Naive thymus-derived CD8-positive, alpha-beta T cell (primary cell): ENCODE data around the gene GMPPB. TPM values are rescaled to one million over a fixed set of nuclear protein-coding genes. Genes with fewer than 3 reads are reported as not detected.

Experiments
- ATAC-seq, 2 donors: fragments of 150-1000 bp; cut with Tn5 transposase in 1 of 2; sonication (Bioruptor Pico), chemical (Tn5 transposase) in 1 of 2; 1 replicate in 1 of 2; 2 replicates in 1 of 2; pipeline ENCODE4 v1.10.0; 2021; ENCODE audit warnings: mild to moderate bottlenecking in 2 of 2, moderate library complexity in 2 of 2
- POLR2A ChIA-PET: fragments of 350-600 bp; sonication (Branson Sonifier 250); formaldehyde crosslinking; loops from one replicate; lab custom pipeline; 2021; ENCODE audit warnings: antibody characterized with exemption; lab: Charles Lee
- DNase-seq, 10 donors: peaks; one replicate each; pipeline versions ENCODE4 v3.0.0 to v3.0.0-alpha.2; 2020 to 2022
- H3K27ac Mint-ChIP-seq, 10 donors: one replicate each; pipeline ENCODE4 v1.8.0; 2020 to 2022; ENCODE audit warnings: mild to moderate bottlenecking in 10 of 10, mixed read lengths in 10 of 10, moderate library complexity in 4 of 10, inconsistent platforms in 1 of 10
- H3K27me3 Mint-ChIP-seq, 5 donors: one replicate each; pipeline ENCODE4 v1.8.0; 2021 to 2022; ENCODE audit warnings: mixed read lengths in 5 of 5
- H3K36me3 Mint-ChIP-seq, 3 donors: one replicate each; pipeline ENCODE4 v1.8.0; 2020 to 2022; ENCODE audit warnings: mixed read lengths in 3 of 3, mild to moderate bottlenecking in 2 of 3, inconsistent platforms in 1 of 3
- H3K4me1 Mint-ChIP-seq, 4 donors: one replicate each; pipeline ENCODE4 v1.8.0; 2021 to 2022; ENCODE audit warnings: mixed read lengths in 4 of 4
- H3K4me3 Mint-ChIP-seq, 10 donors: one replicate each; pipeline ENCODE4 v1.8.0; 2020 to 2022; ENCODE audit warnings: mild to moderate bottlenecking in 10 of 10, mixed read lengths in 10 of 10, moderate library complexity in 6 of 10, inconsistent platforms in 1 of 10
- H3K9me3 Mint-ChIP-seq, 9 donors: one replicate each; pipeline ENCODE4 v1.8.0; 2020 to 2022; ENCODE audit warnings: mixed read lengths in 9 of 9, mild to moderate bottlenecking in 3 of 9, inconsistent platforms in 1 of 9, moderate library complexity in 1 of 9
- polyA plus RNA-seq, 3 donors: library from polyadenylated mRNA; unstranded; fragments of 300-500 nt; fragmentation: Illumina TruSeq; gene quantifications; one replicate each; pipeline ENCODE4 v1.2.3, GENCODE V29; 2021
- total RNA-seq, 8 experiments: library from RNA in 2 of 8; stranded (reverse) in 2 of 8; gene quantifications; one replicate each; pipeline ENCODE4 v1.2.3 and lab custom pipeline; 2021 to 2026

The GMPPB gene
- total and polyA plus RNA-seq, 5 experiments from 2014 or later = 7.5 to 22.2 (median 14.8) TPM

DNA sequence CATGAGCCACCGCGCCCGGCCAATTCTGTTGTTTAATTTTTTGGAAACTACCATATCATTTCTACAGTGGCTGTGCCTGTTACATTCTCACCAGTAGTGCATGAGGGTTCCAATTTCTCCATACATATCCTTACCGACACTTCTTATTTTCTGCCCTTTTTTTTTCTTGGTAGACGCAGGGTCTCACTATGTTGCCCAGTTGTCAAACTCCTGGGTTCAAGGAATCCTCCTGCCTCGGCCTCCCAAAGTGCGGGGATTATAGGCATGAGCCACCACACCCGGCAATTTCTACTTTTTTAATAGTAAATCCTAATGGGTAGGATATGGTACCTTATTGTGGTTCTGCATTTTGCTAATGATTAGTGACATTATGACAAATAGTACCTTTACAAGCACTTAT, 13.9 kb downstream of the GMPPB start:
- peak overlapping the region in 1 of 10 donors; percentile 40 for H3K27ac Mint-ChIP-seq

DNA sequence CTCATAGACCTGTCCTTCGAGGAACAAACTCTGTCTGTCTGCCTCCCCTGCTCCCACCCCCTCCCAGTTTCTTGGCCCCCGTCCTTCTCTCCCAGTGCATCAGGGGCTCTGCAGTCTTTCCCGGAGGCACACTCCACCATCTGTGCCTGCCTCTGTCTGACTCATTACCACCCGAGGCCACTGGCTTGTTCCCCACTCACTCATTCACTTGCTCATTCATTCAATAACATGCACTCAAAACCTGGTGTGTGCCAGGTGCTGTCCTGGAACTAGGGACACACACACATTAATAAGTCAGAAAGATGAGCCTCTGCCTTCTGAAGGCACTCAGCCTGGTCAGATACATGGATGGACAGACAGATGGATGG, 16.7 kb downstream of the GMPPB start:
- POLR2A ChIA-PET = interaction anchor here (1.4 kb wide), 1 partner anchor 12 kb away, joined by 4 read pairs; the partner anchor contains the start of gene AMIGO3
- H3K27me3 Mint-ChIP-seq = no peaks in the 10 kb centered on the region
- H3K9me3 Mint-ChIP-seq = no peaks in the 10 kb centered on the region
- ATAC-seq = no peak
- H3K36me3 Mint-ChIP-seq = peaks cover 0 to 18% (median 0%) of the 10 kb centered on the region in 3 donors
- no peak overlapping the region for H3K4me3 Mint-ChIP-seq
- peaks cover 11 to 16% (median 15%) of the 10 kb centered on the region in 4 donors for H3K4me1 Mint-ChIP-seq
- DNase-seq = no peak
- H3K27ac Mint-ChIP-seq = peak overlapping the region in 2 of 10 donors; percentile 49 to 79

More for the DNA sequence above, 13.9 kb downstream of the GMPPB start:
- Mint-ChIP-seq H3K4me3 (no peak overlapping the region), H3K36me3 (peaks cover 0 to 13% (median 0%) of the 10 kb centered on the region in 3 donors), H3K27me3 (no peaks in the 10 kb centered on the region), H3K9me3 (no peaks in the 10 kb centered on the region), H3K4me1 (peaks cover 12 to 28% (median 18%) of the 10 kb centered on the region in 4 donors)
- ATAC-seq = no peak
- no peak for DNase-seq
- POLR2A ChIA-PET = no interaction called here

DNA sequence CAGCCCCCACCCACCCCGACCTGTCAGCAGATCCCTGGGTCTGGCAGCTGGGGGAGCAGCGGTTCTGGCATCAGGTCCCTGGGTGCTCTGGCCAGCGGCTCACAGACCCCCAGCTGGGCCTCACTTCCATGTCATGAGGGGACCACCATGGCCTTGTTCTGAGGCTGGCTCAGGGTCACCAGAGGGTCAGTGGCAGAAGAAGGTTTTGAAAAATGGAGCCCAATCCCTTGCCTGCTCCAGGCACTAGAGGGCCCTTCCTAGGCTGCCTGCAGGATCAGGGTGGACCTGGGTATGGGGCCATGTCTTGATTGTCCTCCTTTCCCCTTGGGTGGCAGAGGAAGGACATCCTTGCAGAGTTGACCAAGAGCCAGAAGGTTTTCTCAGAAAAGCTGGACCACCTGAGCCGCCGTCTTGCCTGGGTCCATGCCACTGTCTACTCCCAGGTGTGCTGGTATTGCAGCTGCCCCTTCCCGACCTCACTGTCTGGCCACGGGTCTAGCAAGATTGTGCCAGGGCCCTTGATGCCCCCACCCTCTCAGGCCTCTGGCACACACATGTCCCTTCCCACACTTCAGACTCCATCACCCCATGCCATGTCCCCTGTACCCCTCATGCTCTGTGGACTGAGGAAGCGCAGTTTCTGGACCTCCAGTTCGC, 17.2 kb downstream of the GMPPB start:
- Mint-ChIP-seq H3K4me1 (peaks cover 8 to 14% (median 11%) of the 10 kb centered on the region in 4 donors), H3K36me3 (peaks cover 0 to 18% (median 0%) of the 10 kb centered on the region in 3 donors), H3K4me3 (no peak overlapping the region), H3K27ac (no peak overlapping the region), H3K27me3 (no peaks in the 10 kb centered on the region), H3K9me3 (no peaks in the 10 kb centered on the region)
- POLR2A ChIA-PET = interaction anchor here (1.4 kb wide), 1 partner anchor 13 kb away, joined by 4 read pairs; the partner anchor contains the start of gene AMIGO3
- DNase-seq (peak in 1 of 10 donors; percentile 52), ATAC-seq (no peak)

DNA sequence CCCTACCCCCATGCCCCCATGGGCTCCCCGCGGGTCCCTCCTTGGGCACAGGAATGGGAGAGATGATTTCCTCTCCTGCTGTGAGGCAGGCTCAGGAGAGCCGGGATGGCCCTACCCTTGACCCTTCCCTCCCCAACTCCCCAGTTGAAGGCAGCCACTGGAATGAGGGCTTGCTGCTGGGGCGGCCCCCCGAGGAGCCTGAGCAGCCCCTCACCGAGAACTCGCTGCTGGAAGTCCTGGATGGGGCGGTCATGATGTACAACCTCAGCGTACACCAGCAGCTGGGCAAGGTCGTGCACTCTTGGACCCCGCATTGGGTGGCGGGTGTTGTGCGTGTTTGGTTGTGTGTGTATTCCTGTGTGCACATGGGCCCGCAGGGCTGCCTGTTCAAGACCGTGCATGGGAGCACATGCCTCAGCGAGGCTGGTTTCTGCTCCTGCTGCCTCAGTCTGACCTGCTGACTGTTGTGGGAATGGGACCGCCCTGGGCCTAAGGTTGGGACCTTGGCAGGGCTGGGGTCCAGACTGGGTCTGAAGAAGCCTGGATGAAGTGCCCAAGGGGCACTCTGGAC, 18.3 kb downstream of the GMPPB start:
- Mint-ChIP-seq H3K4me3 (no peak overlapping the region), H3K36me3 (peaks cover 0 to 17% (median 0%) of the 10 kb centered on the region in 3 donors), H3K9me3 (no peaks in the 10 kb centered on the region), H3K27me3 (no peaks in the 10 kb centered on the region), H3K27ac (no peak overlapping the region), H3K4me1 (peaks cover 3 to 11% (median 6%) of the 10 kb centered on the region in 4 donors)
- no peak for DNase-seq
- no peak for ATAC-seq
- POLR2A ChIA-PET = no interaction called here

DNA sequence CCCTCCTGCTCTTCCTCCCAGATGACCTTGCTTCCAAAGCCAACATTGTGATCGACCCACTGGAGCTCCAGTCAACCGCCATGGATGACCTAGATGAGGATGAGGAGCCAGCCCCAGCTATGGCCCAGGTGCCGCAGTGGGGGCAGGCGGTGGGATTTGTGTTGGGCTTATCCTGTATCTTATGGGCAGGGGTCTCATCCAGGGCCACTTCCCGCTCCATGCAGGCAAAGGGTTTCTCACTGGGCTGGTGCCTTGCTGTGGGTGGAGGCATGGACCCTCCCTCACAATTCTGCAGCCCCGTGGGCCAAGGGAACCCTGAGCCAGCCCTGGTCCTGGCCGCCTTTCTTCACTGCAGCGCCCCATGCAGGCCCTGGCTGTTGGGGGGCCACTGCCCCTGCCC, 19.1 kb downstream of the GMPPB start:
- Mint-ChIP-seq H3K27ac (peak overlapping the region in 1 of 10 donors; percentile 67), H3K4me1 (peaks cover 3 to 11% (median 6%) of the 10 kb centered on the region in 4 donors), H3K4me3 (no peak overlapping the region), H3K9me3 (no peaks in the 10 kb centered on the region), H3K27me3 (no peaks in the 10 kb centered on the region), H3K36me3 (peaks cover 0 to 19% (median 0%) of the 10 kb centered on the region in 3 donors)
- ATAC-seq = no peak
- POLR2A ChIA-PET = no interaction called here
- no peak for DNase-seq

DNA sequence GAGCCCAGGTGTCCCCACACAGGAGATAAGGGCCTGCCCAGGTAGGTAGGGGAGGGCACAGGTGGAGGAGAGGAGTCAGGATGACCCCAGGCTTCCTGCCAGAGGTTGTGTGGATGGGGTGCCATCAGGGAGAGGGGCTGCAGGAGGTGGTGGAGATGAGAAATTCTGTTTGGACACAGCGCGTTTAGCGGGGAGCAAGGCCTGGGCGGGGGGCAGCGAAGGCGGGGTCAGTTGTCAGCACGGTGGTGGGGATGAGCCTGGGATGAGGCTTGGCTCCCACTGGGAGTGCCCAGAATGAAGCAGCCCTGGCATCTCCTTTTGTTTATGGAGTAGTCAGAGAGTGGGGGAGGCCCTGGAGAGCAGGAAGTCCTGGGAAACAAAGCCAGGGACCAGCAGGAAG, 19.8 kb downstream of the GMPPB start:
- ATAC-seq (no peak), DNase-seq (no peak)
- Mint-ChIP-seq H3K4me1 (peaks cover 3 to 11% (median 6%) of the 10 kb centered on the region in 4 donors), H3K27me3 (no peaks in the 10 kb centered on the region), H3K4me3 (no peak overlapping the region), H3K9me3 (no peaks in the 10 kb centered on the region), H3K27ac (peak overlapping the region in 2 of 10 donors; percentile 34 to 67), H3K36me3 (peaks cover 0 to 20% (median 0%) of the 10 kb centered on the region in 3 donors)
- POLR2A ChIA-PET = no interaction called here

DNA sequence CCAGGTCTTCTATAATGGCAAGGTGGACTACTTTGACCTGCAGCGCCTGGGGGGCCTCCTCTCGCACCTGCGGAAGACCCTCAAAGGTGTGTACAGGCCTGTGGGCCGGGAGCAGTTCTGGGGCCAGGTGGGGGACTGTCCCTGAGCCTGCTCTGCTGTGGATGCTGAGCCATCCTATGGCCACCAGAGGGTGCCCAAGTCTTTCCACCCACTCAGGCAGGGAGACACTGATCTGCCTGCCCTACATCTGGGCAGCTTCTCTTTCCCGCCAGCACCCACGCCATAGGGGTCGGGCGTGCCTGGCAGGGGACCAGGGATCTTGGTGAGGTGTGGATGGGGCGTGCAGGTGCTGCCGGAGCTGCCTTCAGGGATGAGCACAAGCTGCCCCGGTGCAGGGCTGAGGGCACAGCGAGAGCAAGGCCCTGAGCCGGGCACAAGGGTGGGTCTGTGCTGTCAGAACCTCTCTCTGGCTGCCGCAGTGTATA, 20.3 kb downstream of the GMPPB start:
- Mint-ChIP-seq H3K36me3 (peaks cover 0 to 21% (median 0%) of the 10 kb centered on the region in 3 donors), H3K4me1 (peaks cover 3 to 10% (median 6%) of the 10 kb centered on the region in 4 donors), H3K27me3 (no peaks in the 10 kb centered on the region), H3K27ac (peak overlapping the region in 1 of 10 donors; percentile 34), H3K9me3 (no peaks in the 10 kb centered on the region), H3K4me3 (no peak overlapping the region)
- DNase-seq (peak; percentile 47 to 81 (median 64)), ATAC-seq (peak; percentile 99)
- POLR2A ChIA-PET = no interaction called here

DNA sequence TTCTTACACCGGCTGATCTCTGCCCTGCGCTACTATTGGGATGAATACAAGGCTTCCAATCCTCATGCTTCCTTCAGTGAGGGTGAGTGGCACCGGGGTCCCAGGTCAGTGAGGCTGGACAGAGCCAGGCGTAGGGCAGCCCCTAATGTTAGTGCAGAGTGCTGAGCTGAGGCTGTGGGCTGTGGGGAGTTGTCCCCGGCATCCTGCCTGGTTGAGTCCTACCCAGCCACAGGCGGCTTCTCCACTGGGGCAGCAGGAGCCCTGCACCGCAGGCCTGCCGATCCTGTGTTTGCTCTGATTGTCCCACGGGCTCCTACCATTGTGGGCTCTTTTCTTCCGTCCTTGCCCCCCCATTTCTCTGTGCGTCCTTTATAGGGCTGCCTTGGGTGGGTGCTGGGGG, 21.1 kb downstream of the GMPPB start:
- Mint-ChIP-seq H3K4me1 (peaks cover 3 to 7% (median 6%) of the 10 kb centered on the region in 4 donors), H3K4me3 (no peak overlapping the region), H3K27ac (no peak overlapping the region), H3K9me3 (no peaks in the 10 kb centered on the region), H3K27me3 (no peaks in the 10 kb centered on the region), H3K36me3 (peaks cover 0 to 16% (median 0%) of the 10 kb centered on the region in 3 donors)
- DNase-seq (no peak), ATAC-seq (no peak)
- POLR2A ChIA-PET = interaction anchor here (0.9 kb wide), 1 partner anchor 17 kb away, joined by 5 read pairs; the partner anchor contains the start of gene AMIGO3

DNA sequence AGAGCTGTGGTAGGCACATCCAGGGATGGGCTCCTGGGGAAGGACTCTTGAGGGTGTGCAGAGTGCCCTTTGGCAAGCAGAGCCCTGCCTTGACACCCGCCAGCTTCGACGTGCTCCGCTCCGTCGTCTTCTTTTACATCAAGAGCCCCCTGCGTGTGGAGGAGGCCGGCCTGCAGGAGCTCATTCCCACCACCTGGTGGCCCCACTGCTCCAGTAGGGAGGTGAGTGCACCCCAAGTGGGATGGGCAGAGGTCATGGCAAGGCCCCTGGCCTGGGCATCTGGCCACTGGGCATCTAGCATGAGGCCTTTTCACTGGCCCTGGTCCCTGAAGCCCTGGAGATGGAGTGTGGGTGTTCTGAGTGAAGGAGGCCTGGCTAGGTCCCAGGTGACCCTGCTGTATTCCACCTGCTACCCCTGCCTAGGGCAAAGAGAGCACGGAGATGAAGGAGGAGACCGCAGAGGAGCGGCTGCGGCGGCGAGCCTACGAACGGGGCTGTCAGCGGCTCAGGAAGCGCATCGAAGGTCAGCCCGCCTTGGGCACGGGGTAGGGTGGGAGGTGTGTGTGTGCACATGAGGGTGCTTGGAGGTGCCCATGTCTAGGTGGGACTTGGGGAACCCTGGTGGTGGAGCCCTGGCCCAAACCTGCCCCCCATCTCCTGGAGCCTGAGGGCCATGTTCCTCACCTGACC, 22.2 kb downstream of the GMPPB start:
- H3K4me1 Mint-ChIP-seq = peaks cover 3 to 7% (median 6%) of the 10 kb centered on the region in 4 donors
- ATAC-seq = no peak

DNA sequence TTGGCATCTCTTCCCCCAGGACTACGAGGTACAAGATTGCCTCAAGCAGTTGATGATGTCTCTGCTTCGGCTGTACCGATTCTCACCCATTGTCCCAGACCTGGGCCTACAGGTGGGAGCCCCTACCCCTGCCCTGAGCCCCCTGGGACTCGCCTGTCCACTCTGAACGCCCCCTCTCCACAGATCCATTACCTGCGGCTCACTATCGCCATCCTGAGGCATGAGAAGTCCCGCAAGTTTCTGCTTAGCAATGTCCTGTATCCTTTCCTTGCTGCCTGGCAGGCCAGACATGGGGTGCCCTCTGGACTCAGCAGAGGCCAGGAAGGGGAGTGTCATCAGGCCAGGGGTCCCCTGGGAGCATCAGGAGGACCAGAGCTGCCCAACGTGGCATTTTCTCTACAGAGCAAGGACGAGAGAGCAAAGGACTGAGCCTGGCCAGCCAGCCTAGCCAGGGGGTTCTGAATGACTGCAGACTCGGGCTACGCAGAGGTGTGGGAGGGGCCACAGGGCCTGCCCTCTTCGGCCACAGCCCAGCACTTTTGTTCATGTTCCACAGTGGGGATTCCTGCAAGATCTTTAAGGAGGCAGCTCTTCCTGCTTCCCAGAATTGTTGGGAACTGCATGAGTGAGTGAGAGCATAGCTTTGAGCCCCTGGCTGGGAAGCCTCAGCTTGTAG, 23.2 kb downstream of the GMPPB start:
- POLR2A ChIA-PET = interaction anchor here (0.6 to 1.2 kb wide), 2 partner anchors 12 to 124 kb away, joined by 3 to 4 read pairs; no protein-coding TSS in a partner anchor
- H3K4me3 Mint-ChIP-seq = no peak overlapping the region
- peaks cover 0 to 11% (median 0%) of the 10 kb centered on the region in 3 donors for H3K36me3 Mint-ChIP-seq
- H3K4me1 Mint-ChIP-seq = peaks cover 3 to 7% (median 6%) of the 10 kb centered on the region in 4 donors
- no peaks in the 10 kb centered on the region for H3K9me3 Mint-ChIP-seq
- no peak for ATAC-seq
- H3K27ac Mint-ChIP-seq = peak overlapping the region in 1 of 10 donors; percentile 76
- no peaks in the 10 kb centered on the region for H3K27me3 Mint-ChIP-seq
- no peak for DNase-seq

More for the DNA sequence above, 22.2 kb downstream of the GMPPB start:
- Mint-ChIP-seq H3K36me3 (peaks cover 0 to 11% (median 0%) of the 10 kb centered on the region in 3 donors), H3K9me3 (no peaks in the 10 kb centered on the region), H3K27me3 (no peaks in the 10 kb centered on the region), H3K4me3 (no peak overlapping the region), H3K27ac (no peak overlapping the region)
- POLR2A ChIA-PET = interaction anchor here (0.9 to 1.2 kb wide), 2 partner anchors 11 to 18 kb away, joined by 4 to 5 read pairs; partner anchors contain the start of gene AMIGO3
- DNase-seq = no peak

DNA sequence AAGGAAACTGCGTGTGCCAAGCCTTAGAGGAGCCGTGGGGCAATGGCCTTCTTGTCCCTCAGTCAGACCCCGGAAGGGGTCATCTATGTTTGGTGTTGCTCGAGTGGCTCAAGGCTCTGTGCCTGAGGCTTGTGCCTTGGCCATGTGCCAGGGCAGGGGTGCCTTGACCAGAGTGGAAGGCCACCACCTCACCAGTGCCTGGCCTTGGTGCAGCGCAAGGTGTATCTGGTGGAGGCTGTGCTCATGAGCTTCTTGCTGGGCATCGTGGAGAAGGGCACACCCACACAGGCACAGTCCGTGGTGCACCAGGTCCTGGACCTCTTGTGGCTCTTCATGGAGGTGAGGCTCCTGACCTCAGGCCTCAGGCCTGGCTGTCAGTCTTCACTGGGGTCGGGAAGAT, 23.7 kb downstream of the GMPPB start:
- H3K9me3 Mint-ChIP-seq = no peaks in the 10 kb centered on the region
- H3K36me3 Mint-ChIP-seq = peaks cover 0 to 11% (median 0%) of the 10 kb centered on the region in 3 donors
- H3K27ac Mint-ChIP-seq = peak overlapping the region in 2 of 10 donors; percentile 7 to 76
- POLR2A ChIA-PET = no interaction called here
- no peaks in the 10 kb centered on the region for H3K27me3 Mint-ChIP-seq
- no peak for ATAC-seq
- peaks cover 3 to 7% (median 6%) of the 10 kb centered on the region in 4 donors for H3K4me1 Mint-ChIP-seq
- DNase-seq = no peak
- no peak overlapping the region for H3K4me3 Mint-ChIP-seq
